ENCODE results near the gene CCDC92. TPM values are rescaled to one million over a fixed set of nuclear protein-coding genes. Genes with fewer than 3 reads are reported as not detected.

The CCDC92 gene
- total RNA-seq, 1 donor from 2014 or later: 74.7 TPM

DNA sequence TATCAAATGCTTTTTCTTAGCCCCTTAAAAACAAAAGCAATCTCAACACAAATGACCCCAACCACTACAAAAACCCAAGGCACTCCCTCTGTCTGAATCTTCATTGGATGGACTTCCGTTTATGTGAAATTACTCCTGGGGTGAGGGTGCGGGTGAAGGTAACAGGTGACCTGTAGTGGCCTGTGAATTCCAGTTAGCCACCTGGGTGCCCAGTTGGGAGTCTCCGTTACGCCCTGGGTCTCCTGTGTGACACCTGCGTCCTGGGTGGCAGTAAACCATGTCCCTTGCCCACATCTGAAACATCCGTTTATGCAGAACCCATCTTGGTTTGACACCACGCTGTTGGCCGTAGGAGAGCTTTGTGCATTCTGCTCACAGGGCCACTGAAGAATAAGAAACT lies 62.6 kb downstream of the CCDC92 start:
- TF ChIP-seq, protein P1, sequence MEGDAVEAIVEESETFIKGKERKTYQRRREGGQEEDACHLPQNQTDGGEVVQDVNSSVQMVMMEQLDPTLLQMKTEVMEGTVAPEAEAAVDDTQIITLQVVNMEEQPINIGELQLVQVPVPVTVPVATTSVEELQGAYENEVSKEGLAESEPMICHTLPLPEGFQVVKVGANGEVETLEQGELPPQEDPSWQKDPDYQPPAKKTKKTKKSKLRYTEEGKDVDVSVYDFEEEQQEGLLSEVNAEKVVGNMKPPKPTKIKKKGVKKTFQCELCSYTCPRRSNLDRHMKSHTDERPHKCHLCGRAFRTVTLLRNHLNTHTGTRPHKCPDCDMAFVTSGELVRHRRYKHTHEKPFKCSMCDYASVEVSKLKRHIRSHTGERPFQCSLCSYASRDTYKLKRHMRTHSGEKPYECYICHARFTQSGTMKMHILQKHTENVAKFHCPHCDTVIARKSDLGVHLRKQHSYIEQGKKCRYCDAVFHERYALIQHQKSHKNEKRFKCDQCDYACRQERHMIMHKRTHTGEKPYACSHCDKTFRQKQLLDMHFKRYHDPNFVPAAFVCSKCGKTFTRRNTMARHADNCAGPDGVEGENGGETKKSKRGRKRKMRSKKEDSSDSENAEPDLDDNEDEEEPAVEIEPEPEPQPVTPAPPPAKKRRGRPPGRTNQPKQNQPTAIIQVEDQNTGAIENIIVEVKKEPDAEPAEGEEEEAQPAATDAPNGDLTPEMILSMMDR (IDR thresholded peaks at IDR 0.05): no peak
- no peaks in the 10 kb centered on the region for H3K9me3 Mint-ChIP-seq (ENCODE audit: low read depth)
- no peak overlapping the region for H3K4me3 Mint-ChIP-seq (ENCODE audit: unreplicated experiment)
- DNase-seq (ENCODE audit: low spot score): peak; percentile 26
- no peak overlapping the region for H3K27ac Mint-ChIP-seq (ENCODE audit: unreplicated experiment)
- no peaks in the 10 kb centered on the region for H3K36me3 Mint-ChIP-seq (ENCODE audit: low read depth)
- H3K27me3 Mint-ChIP-seq (ENCODE audit: low read depth): peaks cover under 1% of the 10 kb centered on the region
- peaks cover 11% of the 10 kb centered on the region for H3K4me1 Mint-ChIP-seq (ENCODE audit: low read depth)

DNA sequence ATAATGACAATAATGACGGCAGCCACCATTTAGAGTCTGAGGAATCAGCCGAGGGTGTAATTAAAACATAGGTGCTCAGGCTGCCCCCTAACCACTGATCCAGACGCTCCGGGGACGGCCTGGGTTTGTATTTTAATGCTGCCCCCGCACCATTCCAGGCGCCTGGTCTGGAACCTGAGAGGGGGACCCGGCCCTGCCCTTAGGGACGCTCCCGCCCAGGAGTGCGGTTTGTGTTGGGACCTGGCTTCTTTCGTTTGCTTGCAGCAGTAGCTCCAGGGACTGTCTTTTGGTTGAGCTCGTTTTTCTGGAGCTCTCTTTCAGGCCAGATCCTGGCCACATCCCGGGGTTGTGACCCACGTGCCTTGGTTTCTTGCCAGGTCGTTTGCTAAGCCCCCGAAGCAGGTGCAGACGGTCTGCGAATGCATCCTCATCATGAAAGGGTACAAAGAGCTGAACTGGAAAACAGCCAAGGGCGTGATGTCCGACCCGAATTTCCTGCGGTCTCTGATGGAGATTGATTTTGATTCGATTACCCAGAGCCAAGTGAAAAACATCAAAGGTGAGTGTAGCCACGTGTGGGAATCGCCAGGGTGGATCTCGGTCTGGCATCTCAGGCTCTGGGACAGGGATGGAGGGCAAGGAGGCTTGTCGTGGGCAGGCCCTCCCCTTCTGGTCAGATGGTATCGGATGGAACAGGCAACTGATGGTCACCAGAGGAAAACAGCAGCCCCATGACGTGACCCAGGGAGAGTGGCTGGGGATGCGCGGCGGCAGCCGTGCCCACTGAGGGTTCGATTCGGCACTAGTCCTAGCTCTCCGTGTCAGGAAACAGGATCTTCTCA lies 63.5 kb downstream of the CCDC92 start:
- peak; percentile 77 for DNase-seq (ENCODE audit: low spot score)
- H3K27me3 Mint-ChIP-seq (ENCODE audit: low read depth): no peaks in the 10 kb centered on the region
- H3K4me3 Mint-ChIP-seq (ENCODE audit: unreplicated experiment): no peak overlapping the region
- H3K4me1 Mint-ChIP-seq (ENCODE audit: low read depth): peaks cover 11% of the 10 kb centered on the region
- no peaks in the 10 kb centered on the region for H3K9me3 Mint-ChIP-seq (ENCODE audit: low read depth)
- H3K27ac Mint-ChIP-seq (ENCODE audit: unreplicated experiment): no peak overlapping the region
- TF ChIP-seq, protein P1 (IDR thresholded peaks at IDR 0.05): no peak
- H3K36me3 Mint-ChIP-seq (ENCODE audit: low read depth): no peaks in the 10 kb centered on the region

DNA sequence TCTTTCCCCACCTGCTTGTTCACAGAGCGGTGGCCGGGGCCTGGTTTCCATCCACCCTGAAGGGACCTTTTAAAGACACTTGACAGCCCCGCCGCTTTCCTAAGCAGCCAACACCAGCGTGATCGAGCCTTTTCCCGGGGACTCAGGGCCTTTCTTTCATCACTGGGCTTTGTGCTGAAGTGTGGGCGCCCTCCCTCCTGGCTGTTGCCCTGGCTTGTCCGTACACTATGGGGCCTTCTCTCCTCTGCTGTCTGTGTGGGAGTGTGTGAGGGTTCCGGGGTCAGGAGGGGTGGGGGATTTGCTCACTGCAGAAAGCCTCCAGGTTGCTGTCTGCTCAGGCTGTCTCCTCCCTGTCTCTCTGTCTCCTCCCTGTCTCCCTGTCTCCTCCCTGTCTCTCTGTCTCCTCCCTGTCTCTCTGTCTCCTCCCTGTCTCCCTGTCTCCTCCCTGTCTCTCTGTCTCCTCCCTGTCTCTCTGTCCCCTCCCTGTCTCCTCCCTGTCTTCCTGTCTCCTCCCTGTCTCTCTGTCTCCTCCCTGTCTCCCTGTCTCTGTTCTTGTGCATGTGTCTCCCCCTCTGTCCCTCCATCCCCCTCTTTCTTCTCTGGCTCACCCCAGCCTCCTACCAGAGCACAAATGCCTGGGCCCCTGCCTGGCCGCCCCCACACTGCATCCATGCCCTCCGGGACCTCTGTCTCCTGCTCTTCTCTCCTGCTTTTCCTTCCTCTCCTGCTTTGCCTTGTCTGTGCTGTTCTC lies 64.7 kb downstream of the CCDC92 start:
- H3K4me1 Mint-ChIP-seq (ENCODE audit: low read depth): peaks cover 11% of the 10 kb centered on the region
- H3K4me3 Mint-ChIP-seq (ENCODE audit: unreplicated experiment): no peak overlapping the region
- TF ChIP-seq, protein P1 (IDR thresholded peaks at IDR 0.05): no peak
- H3K36me3 Mint-ChIP-seq (ENCODE audit: low read depth): no peaks in the 10 kb centered on the region
- DNase-seq (ENCODE audit: low spot score): peak; percentile 60
- no peaks in the 10 kb centered on the region for H3K9me3 Mint-ChIP-seq (ENCODE audit: low read depth)
- H3K27ac Mint-ChIP-seq (ENCODE audit: unreplicated experiment): no peak overlapping the region
- H3K27me3 Mint-ChIP-seq (ENCODE audit: low read depth): no peaks in the 10 kb centered on the region

DNA sequence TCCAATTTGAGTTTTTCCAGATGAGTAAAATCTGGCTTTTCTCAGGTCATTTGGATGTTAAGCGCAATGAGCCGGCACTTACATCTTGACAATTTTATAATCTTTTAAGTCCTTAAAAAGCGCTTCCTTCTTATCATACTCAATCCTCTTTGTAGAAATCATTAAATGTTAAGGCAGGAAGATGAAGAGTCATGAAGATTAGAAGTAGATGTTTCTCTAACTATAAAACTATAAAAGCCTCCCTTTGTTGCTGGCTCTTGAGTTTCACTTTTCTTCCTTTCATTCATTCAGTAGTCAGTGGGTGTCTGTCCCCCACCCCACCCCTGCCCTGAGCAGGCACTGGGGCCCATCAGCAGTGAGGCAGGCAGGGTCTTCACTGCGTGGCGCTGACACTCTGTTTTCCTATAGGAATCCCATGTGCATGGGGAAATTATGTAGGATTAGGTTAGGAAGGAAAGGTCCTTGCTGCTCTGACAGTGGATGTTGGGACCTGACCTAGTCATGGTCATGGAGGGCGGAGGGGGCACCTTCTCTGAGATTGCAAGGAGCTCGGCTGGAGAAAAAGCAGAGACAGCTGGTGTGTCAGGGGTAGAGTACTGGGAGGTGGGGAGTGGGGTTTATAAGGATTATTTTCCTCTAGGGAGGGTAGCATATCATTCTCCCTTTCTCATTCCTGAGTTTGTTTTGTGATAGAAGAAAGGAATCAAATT lies 65.8 kb downstream of the CCDC92 start:
- no peaks in the 10 kb centered on the region for H3K9me3 Mint-ChIP-seq (ENCODE audit: low read depth)
- TF ChIP-seq, protein P1 (IDR thresholded peaks at IDR 0.05): no peak
- H3K4me3 Mint-ChIP-seq (ENCODE audit: unreplicated experiment): no peak overlapping the region
- H3K36me3 Mint-ChIP-seq (ENCODE audit: low read depth): no peaks in the 10 kb centered on the region
- no peak overlapping the region for H3K27ac Mint-ChIP-seq (ENCODE audit: unreplicated experiment)
- peak; percentile 41 for DNase-seq (ENCODE audit: low spot score)
- H3K27me3 Mint-ChIP-seq (ENCODE audit: low read depth): no peaks in the 10 kb centered on the region
- peaks cover 11% of the 10 kb centered on the region for H3K4me1 Mint-ChIP-seq (ENCODE audit: low read depth)
